K562 (cell line): ENCODE measurements around the gene AP1G1. TPM values are rescaled to one million over a fixed set of nuclear protein-coding genes. Genes with fewer than 3 reads are reported as not detected.

Experiments
- ATAC-seq: fragments of 200-7000 bp; cut with Tn5 transposase; 3 replicates; pipeline ENCODE4 v1.9.1; 2020; ENCODE audit warnings: moderate library complexity
- BruUV-seq: library from RNA; stranded (reverse); fragments of 400-500 nt; replicated peaks from 2 replicates; lab custom pipeline; 2021; lab: Mats Ljungman, UMichigan
- CTCF ChIA-PET: fragments of 300-600 bp; formaldehyde crosslinking; extraction: SDS; loops from one replicate; lab custom pipeline; 2021; ENCODE audit warnings: low intra/inter-chr PET ratio; lab: Yijun Ruan, JAX
- POLR2A ChIA-PET: fragments of 300-600, 350-650 bp; sonication (Branson Sonifier 250); formaldehyde crosslinking; extraction: SDS; loops from one replicate; lab custom pipeline; 2021; ENCODE audit warnings: antibody characterized with exemption, inconsistent platforms; lab: Yijun Ruan, JAX
- DNase-seq, 4 experiments: peaks; one replicate each; pipeline versions ENCODE4 v3.0.0 to v3.0.0-alpha.2; 2011 to 2018; ENCODE audit warnings: low spot score in 3 of 4, mixed read lengths in 3 of 4; ENCODE audit errors: extremely low read depth in 1 of 4
- FAIRE-seq: peaks from 2 replicates; lab custom pipeline; 2011; peaks lifted over from hg19 to GRCh38; lab: Jason Lieb, UNC
- H2AFZ ChIP-seq: 2 replicates; pipeline ENCODE4 v1.6.0; 2011; ENCODE audit warnings: low read depth, low read length, control low read depth, inconsistent platforms
- H3K27ac ChIP-seq: fragments of 200-600 bp; 3 replicates; pipeline ENCODE4 v1.8.0; 2011; ENCODE audit warnings: low read depth, mild to moderate bottlenecking, control low read depth, inconsistent platforms, low read length, moderate library complexity, mixed read lengths; ENCODE audit errors: extremely low read depth
- H3K27me3 ChIP-seq, 2 experiments: fragments of 300-600 bp in 1 of 2; 2 replicates in 1 of 2; 3 replicates in 1 of 2; pipeline versions ENCODE4 v1.6.0 to v1.8.0; 2011; ENCODE audit warnings: inconsistent platforms in 2 of 2, low read length in 2 of 2, mild to moderate bottlenecking in 1 of 2, mixed read lengths in 1 of 2, moderate library complexity in 1 of 2; ENCODE audit not compliant: control insufficient read depth in 2 of 2, insufficient read depth in 2 of 2
- H3K36me3 ChIP-seq: fragments of 300-600 bp; 3 replicates; pipeline ENCODE4 v1.8.0; 2011; ENCODE audit warnings: mild to moderate bottlenecking, low read length, inconsistent platforms; ENCODE audit not compliant: control insufficient read depth, insufficient read depth
- H3K4me1 ChIP-seq, 2 experiments: fragments of 200-600 bp in 1 of 2; replicated peaks in 1 of 2; 2 replicates in 1 of 2; 3 replicates in 1 of 2; pipeline versions ENCODE4 v1.5.1 to v1.8.0; 2011; ENCODE audit warnings: inconsistent platforms in 2 of 2, low read length in 2 of 2, mild to moderate bottlenecking in 1 of 2, mixed read lengths in 1 of 2, moderate library complexity in 1 of 2; ENCODE audit not compliant: control insufficient read depth in 2 of 2, insufficient read depth in 2 of 2
- H3K4me2 ChIP-seq: 2 replicates; pipeline ENCODE4 v1.6.1; 2011; ENCODE audit warnings: low read length, control low read depth, inconsistent platforms, mixed read lengths; ENCODE audit not compliant: insufficient read depth
- H3K4me3 ChIP-seq: fragments of 200-600 bp; sonication (generic), shearing (Covaris generic); 2 replicates; pipeline ENCODE4 v1.5.1; 2016; ENCODE audit warnings: control low read depth, inconsistent platforms
- H3K79me2 ChIP-seq: fragments of 200-600 bp; 3 replicates; pipeline ENCODE4 v1.8.0; 2011; ENCODE audit warnings: low read length, inconsistent platforms; ENCODE audit not compliant: control insufficient read depth, insufficient read depth
- H3K9ac ChIP-seq, 2 experiments: 2 replicates each; pipeline versions ENCODE4 v1.6.0 to v1.6.1; 2011; ENCODE audit warnings: low read depth in 2 of 2, low read length in 2 of 2, control low read depth in 1 of 2, inconsistent platforms in 1 of 2, mild to moderate bottlenecking in 1 of 2, mixed read lengths in 1 of 2; ENCODE audit not compliant: insufficient read depth in 1 of 2
- H3K9me1 ChIP-seq: one replicate; pipeline ENCODE4 v1.6.0; 2011; ENCODE audit warnings: inconsistent platforms, mild to moderate bottlenecking, low read length, moderate library complexity; ENCODE audit not compliant: control insufficient read depth, insufficient read depth
- H3K9me3 ChIP-seq: replicated peaks from 2 replicates; pipeline ENCODE4 v1.5.1; 2011; ENCODE audit warnings: low read depth, low read length, inconsistent platforms; ENCODE audit not compliant: control insufficient read depth, insufficient read depth
- H4K20me1 ChIP-seq: replicated peaks from 2 replicates; pipeline ENCODE4 v1.6.1; 2011; ENCODE audit warnings: low read length, inconsistent platforms, mixed read lengths; ENCODE audit not compliant: control insufficient read depth, insufficient read depth
- EP300 ChIP-seq: IDR thresholded peaks from 2 replicates; pipeline ENCODE4 v1.6.1; 2012; ENCODE audit warnings: low read length, improper control_type of control experiment
- MAZ ChIP-seq, 2 experiments: fragments of 450-650 bp in 1 of 2; sonication (generic) in 1 of 2; formaldehyde crosslinking; IDR thresholded peaks in 1 of 2; conservative IDR thresholded peaks in 1 of 2; 2 replicates each; pipeline versions ENCODE4 v1.4.0 to v1.5.0; 2020; ENCODE audit warnings: mild to moderate bottlenecking in 1 of 2, missing genetic modification reagents in 1 of 2
- NFATC3 ChIP-seq: fragments of 450-650 bp; IDR thresholded peaks from 2 replicates; pipeline ENCODE4 v1.6.1; 2017; ENCODE audit warnings: mild to moderate bottlenecking
- NONO ChIP-seq, 2 experiments: fragments of 200-400 bp in 1 of 2; fragments of 450-650 bp in 1 of 2; formaldehyde crosslinking in 1 of 2; IDR thresholded peaks; 2 replicates each; pipeline ENCODE4 v1.6.1; 2017; ENCODE audit warnings: low read depth in 2 of 2, mild to moderate bottlenecking in 2 of 2, moderate library complexity in 2 of 2, low read length in 1 of 2
- WGBS: fragments of 100-300 bp; shearing (Covaris generic); methylation state at CpG from one replicate; pipeline ENCODE4 v1.1.6; 2016; ENCODE audit warnings: low coverage, mixed read lengths; ENCODE audit not compliant: insufficient coverage; ENCODE audit errors: missing lambda C conversion rate; 5-methylcytosine and 5-hydroxymethylcytosine counted together
- in situ Hi-C: fragments of 300-500 bp; cut with MboI; formaldehyde crosslinking; loops from 4 replicates; pipeline ENCODE4 v1.15.0; 2018; ENCODE audit warnings: inconsistent platforms, mixed read lengths
- intact Hi-C: fragments of 100-400 bp; cut with micrococcal nuclease; formaldehyde crosslinking; loops from 2 replicates; pipeline ENCODE4 v1.14.2; 2022
- polyA plus RNA-seq, 8 experiments: library from polyadenylated mRNA; depleted of rRNA in 4 of 8; stranded (reverse) in 5 of 8; unstranded in 3 of 8; fragments of >200 nt; fragmentation: Nextera tagmentation in 2 of 8; fragmentation: Illumina TruSeq in 1 of 8; extraction: Ambion mirVana in 2 of 8; extraction: Trizol in 1 of 8; gene quantifications; 2 replicates each; pipeline versions ENCODE4 v1.2.1 to v1.2.3, GENCODE V29; 2011 to 2014; ENCODE audit warnings: inconsistent platforms in 1 of 8, missing spikeins in 1 of 8
- total RNA-seq, 7 experiments: library from RNA; depleted of rRNA in 6 of 7; stranded (reverse); fragments of >200 nt in 6 of 7; fragmentation: Illumina TruSeq in 2 of 7; extraction: Trizol in 2 of 7; gene quantifications; 2 replicates each; pipeline versions ENCODE4 v1.2.1 to v1.2.3, GENCODE V29; 2011 to 2021; ENCODE audit warnings: low replicate concordance in 1 of 7
- TF ChIP-seq, protein P1 (sequence below): fragments of 450-650 bp; IDR thresholded peaks from 2 replicates; pipeline ENCODE4 v1.7.1; 2018; ENCODE audit warnings: mild to moderate bottlenecking, low read depth; ENCODE audit not compliant: partially characterized antibody

The AP1G1 gene
- total and polyA plus RNA-seq, 9 of the 15 experiments (the other 6 are each of a cell fraction or from before 2014, with no cell fraction given), result 7.0 to 59.2 (median 42.0) TPM

DNA sequence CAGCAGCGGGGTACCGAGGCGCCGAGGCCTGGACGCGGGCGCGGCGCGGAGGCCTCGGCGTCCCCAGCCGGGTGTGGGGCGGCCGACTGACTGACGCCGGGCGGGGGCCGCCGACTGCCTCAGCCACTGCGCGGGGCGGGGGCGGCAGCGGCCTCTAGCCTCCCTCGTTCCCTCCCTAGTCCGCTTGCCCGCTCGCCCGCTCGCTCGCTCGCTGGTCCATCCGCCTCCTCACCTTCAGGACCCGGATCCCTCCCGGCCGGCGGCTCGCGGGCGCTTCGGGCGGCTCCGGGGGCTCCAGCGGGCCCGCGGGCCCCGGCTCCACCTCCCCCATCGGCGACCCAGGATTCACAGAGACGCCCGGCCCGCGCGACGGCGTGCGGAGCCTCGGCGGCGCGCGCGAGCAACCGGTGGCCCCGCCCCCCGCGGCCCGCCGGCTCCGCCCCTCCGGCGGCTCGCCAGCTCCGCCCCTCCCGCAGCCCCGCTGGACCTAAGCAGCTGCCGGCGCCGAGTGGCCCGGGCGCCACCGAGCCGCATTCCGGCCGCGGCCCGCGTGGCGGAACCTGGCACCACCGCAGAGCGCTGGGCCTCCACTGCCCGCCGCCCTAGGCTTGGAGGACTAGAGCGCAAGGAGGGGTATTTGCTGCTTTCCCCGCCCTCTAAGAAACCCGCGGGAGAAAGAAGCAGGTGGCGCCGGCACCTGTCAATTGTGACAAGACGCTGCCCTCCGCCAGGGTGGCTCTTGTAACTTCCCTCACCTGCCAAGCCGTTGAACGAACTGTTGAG lies 84.9 kb downstream of the AP1G1 start:
- peak overlapping the region; percentile 59 to 90 for H3K9ac ChIP-seq
- H3K27me3 ChIP-seq, result no peaks in the 10 kb centered on the region
- no peaks in the 10 kb centered on the region for H3K9me1 ChIP-seq
- peaks cover 14% of the 10 kb centered on the region; the same call in 2 of the 3 replicates for H3K79me2 ChIP-seq
- BruUV-seq, result no TSS peak
- CTCF ChIA-PET, result no interaction called here
- H3K27ac ChIP-seq, result peak overlapping the region; percentile 62
- H3K4me1 ChIP-seq, result peaks cover 12 to 18% of the 10 kb centered on the region in 2 experiments; a peak in 4 of 5 replicates
- ATAC-seq (peak; percentile 86), DNase-seq (peak; percentile 83 to 96 (median 94)), FAIRE-seq (no peak)
- H3K4me2 ChIP-seq, result peak overlapping the region; percentile 89
- H3K4me3 ChIP-seq, result peak overlapping the region; percentile 87
- H3K9me3 ChIP-seq, result no peaks in the 10 kb centered on the region
- POLR2A ChIA-PET, result interaction anchor here (1.0 kb wide), 2 partner anchors 10 to 44 kb away, joined by 3 to 4 read pairs; no protein-coding TSS in a partner anchor
- in situ Hi-C loops, result no loop called here
- H3K36me3 ChIP-seq, result no peaks in the 10 kb centered on the region; the same call in 2 of the 3 replicates
- peak overlapping the region; percentile 92 for H2AFZ ChIP-seq
- intact Hi-C loops, result no loop called here
- H4K20me1 ChIP-seq, result no peaks in the 10 kb centered on the region
- under 1% methylated on average over 40 of the region's 104 CpGs for WGBS
- TF ChIP-seq MAZ (CRISPR knock-in tag; conservative IDR thresholded peaks at IDR 0.05 in 1 of 2, IDR thresholded peaks at IDR 0.05 in 1 of 2), result 0 out of 4 replicates have a peak, but pooled peaks of 1 of the 2 experiments have one; percentile 27
- TF ChIP-seq, protein P1, sequence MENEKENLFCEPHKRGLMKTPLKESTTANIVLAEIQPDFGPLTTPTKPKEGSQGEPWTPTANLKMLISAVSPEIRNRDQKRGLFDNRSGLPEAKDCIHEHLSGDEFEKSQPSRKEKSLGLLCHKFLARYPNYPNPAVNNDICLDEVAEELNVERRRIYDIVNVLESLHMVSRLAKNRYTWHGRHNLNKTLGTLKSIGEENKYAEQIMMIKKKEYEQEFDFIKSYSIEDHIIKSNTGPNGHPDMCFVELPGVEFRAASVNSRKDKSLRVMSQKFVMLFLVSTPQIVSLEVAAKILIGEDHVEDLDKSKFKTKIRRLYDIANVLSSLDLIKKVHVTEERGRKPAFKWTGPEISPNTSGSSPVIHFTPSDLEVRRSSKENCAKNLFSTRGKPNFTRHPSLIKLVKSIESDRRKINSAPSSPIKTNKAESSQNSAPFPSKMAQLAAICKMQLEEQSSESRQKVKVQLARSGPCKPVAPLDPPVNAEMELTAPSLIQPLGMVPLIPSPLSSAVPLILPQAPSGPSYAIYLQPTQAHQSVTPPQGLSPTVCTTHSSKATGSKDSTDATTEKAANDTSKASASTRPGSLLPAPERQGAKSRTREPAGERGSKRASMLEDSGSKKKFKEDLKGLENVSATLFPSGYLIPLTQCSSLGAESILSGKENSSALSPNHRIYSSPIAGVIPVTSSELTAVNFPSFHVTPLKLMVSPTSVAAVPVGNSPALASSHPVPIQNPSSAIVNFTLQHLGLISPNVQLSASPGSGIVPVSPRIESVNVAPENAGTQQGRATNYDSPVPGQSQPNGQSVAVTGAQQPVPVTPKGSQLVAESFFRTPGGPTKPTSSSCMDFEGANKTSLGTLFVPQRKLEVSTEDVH, result peak; percentile 62
- TF ChIP-seq NFATC3, result no peak
- no peak for TF ChIP-seq EP300
- peak in 1 of 2 experiments; percentile 69; a peak in 2 of 4 replicates for TF ChIP-seq NONO (IDR thresholded peaks at IDR 0.05; ENCODE audit: low read depth in 2 of 2, low read length in 1 of 2)
